HEK293 (cell line): ENCODE data around the gene INCA1.

Experiments
- CTCF ChIA-PET: fragments of 350-600 bp; formaldehyde crosslinking; extraction: SDS; loops from one replicate; lab custom pipeline; 2021; ENCODE audit warnings: antibody characterized with exemption; lab: Yijun Ruan, JAX
- POLR2A ChIA-PET: fragments of 300-600 bp; formaldehyde crosslinking; extraction: SDS; loops from one replicate; lab custom pipeline; 2020; ENCODE audit warnings: antibody characterized with exemption, inconsistent platforms; lab: Yijun Ruan, JAX
- H3K27ac ChIP-seq: fragments of 200-500 bp; sonication (Bioruptor generic); 2 replicates; pipeline ENCODE4 v1.5.1; 2014; ENCODE audit warnings: low read depth, low read length, control low read depth, inconsistent platforms; ENCODE audit errors: extremely low read depth
- H3K36me3 ChIP-seq, 2 experiments: fragments of 200-500 bp in 1 of 2; sonication (Bioruptor generic) in 1 of 2; 1 replicate in 1 of 2; 2 replicates in 1 of 2; pipeline ENCODE4 v1.5.1; 2014 to 2017; ENCODE audit warnings: inconsistent platforms in 2 of 2, low read length in 2 of 2; ENCODE audit not compliant: control insufficient read depth in 2 of 2, insufficient read depth in 1 of 2
- H3K4me1 ChIP-seq: fragments of 200-500 bp; sonication (Bioruptor generic); 2 replicates; pipeline ENCODE4 v1.5.1; 2014; ENCODE audit warnings: mild to moderate bottlenecking, low read length, inconsistent platforms; ENCODE audit not compliant: control insufficient read depth, insufficient read depth
- H3K4me3 ChIP-seq: 2 replicates; pipeline ENCODE4 v1.5.1; 2011; ENCODE audit warnings: low read depth, mild to moderate bottlenecking, control low read depth, low read length, moderate library complexity
- H3K9me3 ChIP-seq: fragments of 200-500 bp; sonication (Bioruptor generic); 2 replicates; pipeline ENCODE4 v1.5.1; 2014; ENCODE audit warnings: low read depth, low read length, inconsistent platforms; ENCODE audit not compliant: control insufficient read depth, insufficient read depth
- INSM2 ChIP-seq: fragments of 450-650 bp; formaldehyde crosslinking; IDR thresholded peaks from 2 replicates; pipeline ENCODE4 v1.5.1; 2016; ENCODE audit warnings: missing biosample characterization, missing genetic modification characterization
- SP3 ChIP-seq: fragments of 450-650 bp; formaldehyde crosslinking; IDR thresholded peaks from 2 replicates; pipeline ENCODE4 v1.5.1; 2016; ENCODE audit warnings: missing biosample characterization, missing genetic modification characterization
- ZBTB17 ChIP-seq: fragments of 450-650 bp; formaldehyde crosslinking; IDR thresholded peaks from 2 replicates; pipeline ENCODE4 v1.5.1; 2016; ENCODE audit warnings: missing biosample characterization, missing genetic modification characterization
- ZBTB48 ChIP-seq: fragments of 450-650 bp; formaldehyde crosslinking; IDR thresholded peaks from 2 replicates; pipeline ENCODE4 v1.5.1; 2016; ENCODE audit warnings: missing biosample characterization, missing genetic modification characterization
- ZBTB8A ChIP-seq: fragments of 450-650 bp; formaldehyde crosslinking; IDR thresholded peaks from 2 replicates; pipeline ENCODE4 v1.5.1; 2016; ENCODE audit warnings: missing biosample characterization, missing genetic modification characterization
- ZFP37 ChIP-seq: fragments of 450-650 bp; formaldehyde crosslinking; IDR thresholded peaks from 2 replicates; pipeline ENCODE4 v1.5.1; 2016; ENCODE audit warnings: missing biosample characterization, missing genetic modification characterization
- ZNF366 ChIP-seq: fragments of 450-650 bp; formaldehyde crosslinking; conservative IDR thresholded peaks from 2 replicates; pipeline ENCODE4 v1.5.1; 2016; ENCODE audit warnings: missing biosample characterization, missing genetic modification characterization
- ZNF391 ChIP-seq: fragments of 450-650 bp; formaldehyde crosslinking; IDR thresholded peaks from 2 replicates; pipeline ENCODE4 v1.5.1; 2016; ENCODE audit warnings: low read depth, missing biosample characterization, missing genetic modification characterization, borderline replicate concordance
- ZNF555 ChIP-seq: fragments of 450-650 bp; formaldehyde crosslinking; conservative IDR thresholded peaks from 2 replicates; pipeline ENCODE4 v1.5.1; 2017; ENCODE audit warnings: missing biosample characterization, mild to moderate bottlenecking, missing genetic modification characterization, inconsistent platforms
- ZNF629 ChIP-seq: fragments of 450-650 bp; formaldehyde crosslinking; IDR thresholded peaks from 2 replicates; pipeline ENCODE4 v1.5.1; 2017; ENCODE audit warnings: missing biosample characterization, missing genetic modification characterization
- ZNF639 ChIP-seq: fragments of 450-650 bp; formaldehyde crosslinking; IDR thresholded peaks from 2 replicates; pipeline ENCODE4 v1.5.1; 2016; ENCODE audit warnings: missing biosample characterization, missing genetic modification characterization
- ZNF76 ChIP-seq: fragments of 450-650 bp; formaldehyde crosslinking; IDR thresholded peaks from 2 replicates; pipeline ENCODE4; 2016; ENCODE audit warnings: low read depth, missing biosample characterization, missing genetic modification characterization, borderline replicate concordance
- ZNF768 ChIP-seq: fragments of 450-650 bp; formaldehyde crosslinking; IDR thresholded peaks from 2 replicates; pipeline ENCODE4 v1.5.1; 2018; ENCODE audit warnings: missing biosample characterization, mild to moderate bottlenecking, missing genetic modification characterization
- ZNF785 ChIP-seq: fragments of 450-650 bp; formaldehyde crosslinking; IDR thresholded peaks from 2 replicates; pipeline ENCODE4 v1.5.1; 2016; ENCODE audit warnings: missing biosample characterization, missing genetic modification characterization
- ZSCAN16 ChIP-seq: fragments of 450-650 bp; formaldehyde crosslinking; IDR thresholded peaks from 2 replicates; pipeline ENCODE4 v1.5.1; 2016; ENCODE audit warnings: missing biosample characterization, missing genetic modification characterization
- TF ChIP-seq, protein P1 (sequence below): fragments of 450-650 bp; IDR thresholded peaks from 2 replicates; pipeline ENCODE4 v1.5.1; 2018; ENCODE audit warnings: missing biosample characterization, missing genetic modification characterization
- TF ChIP-seq, protein P2 (sequence below): fragments of 450-650 bp; formaldehyde crosslinking; IDR thresholded peaks from 2 replicates; pipeline ENCODE4 v1.5.1; 2016; ENCODE audit warnings: missing biosample characterization, missing genetic modification characterization
- TF ChIP-seq, protein P3 (sequence below): fragments of 450-650 bp; formaldehyde crosslinking; IDR thresholded peaks from 2 replicates; pipeline ENCODE4 v1.5.1; 2016; ENCODE audit warnings: missing biosample characterization, missing genetic modification characterization

The INCA1 gene

GRCh38 chr17:4950746-4951204, 46.5 kb downstream of the INCA1 start, which contains the start of gene ENO3:
Gene ENO3 (plus strand): TSS chr17:4951119. CDS start chr17:4951830, 711 bp downstream.
- TF ChIP-seq SP3 (peak; percentile 41; the same call in 1 of the 2 replicates), ZBTB48 (tag by site-specific recombination) (peak; percentile 41; the same call in 1 of the 2 replicates), ZBTB8A (tag by site-specific recombination) (0 out of 2 replicates have a peak, but pooled peaks have one; percentile 3), ZSCAN16 (tag by site-specific recombination) (no peak), ZNF785 (tag by site-specific recombination) (no peak), ZBTB17 (peak; percentile 29; the same call in 1 of the 2 replicates), ZNF629 (tag by site-specific recombination) (no peak), ZNF366 (tag by site-specific recombination) (peak; percentile 76), ZNF768 (tag by site-specific recombination) (no peak), ZFP37 (tag by site-specific recombination) (no peak), ZNF76 (0 out of 2 replicates have a peak, but pooled peaks have one; percentile 22), ZNF639 (0 out of 2 replicates have a peak, but pooled peaks have one; percentile 3), INSM2 (tag by site-specific recombination) (no peak), ZNF391 (tag by site-specific recombination) (no peak), ZNF555 (no peak)
- TF ChIP-seq, protein P1, sequence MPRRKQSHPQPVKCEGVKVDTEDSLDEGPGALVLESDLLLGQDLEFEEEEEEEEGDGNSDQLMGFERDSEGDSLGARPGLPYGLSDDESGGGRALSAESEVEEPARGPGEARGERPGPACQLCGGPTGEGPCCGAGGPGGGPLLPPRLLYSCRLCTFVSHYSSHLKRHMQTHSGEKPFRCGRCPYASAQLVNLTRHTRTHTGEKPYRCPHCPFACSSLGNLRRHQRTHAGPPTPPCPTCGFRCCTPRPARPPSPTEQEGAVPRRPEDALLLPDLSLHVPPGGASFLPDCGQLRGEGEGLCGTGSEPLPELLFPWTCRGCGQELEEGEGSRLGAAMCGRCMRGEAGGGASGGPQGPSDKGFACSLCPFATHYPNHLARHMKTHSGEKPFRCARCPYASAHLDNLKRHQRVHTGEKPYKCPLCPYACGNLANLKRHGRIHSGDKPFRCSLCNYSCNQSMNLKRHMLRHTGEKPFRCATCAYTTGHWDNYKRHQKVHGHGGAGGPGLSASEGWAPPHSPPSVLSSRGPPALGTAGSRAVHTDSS (tag by site-specific recombination): no peak
- TF ChIP-seq, protein P2, sequence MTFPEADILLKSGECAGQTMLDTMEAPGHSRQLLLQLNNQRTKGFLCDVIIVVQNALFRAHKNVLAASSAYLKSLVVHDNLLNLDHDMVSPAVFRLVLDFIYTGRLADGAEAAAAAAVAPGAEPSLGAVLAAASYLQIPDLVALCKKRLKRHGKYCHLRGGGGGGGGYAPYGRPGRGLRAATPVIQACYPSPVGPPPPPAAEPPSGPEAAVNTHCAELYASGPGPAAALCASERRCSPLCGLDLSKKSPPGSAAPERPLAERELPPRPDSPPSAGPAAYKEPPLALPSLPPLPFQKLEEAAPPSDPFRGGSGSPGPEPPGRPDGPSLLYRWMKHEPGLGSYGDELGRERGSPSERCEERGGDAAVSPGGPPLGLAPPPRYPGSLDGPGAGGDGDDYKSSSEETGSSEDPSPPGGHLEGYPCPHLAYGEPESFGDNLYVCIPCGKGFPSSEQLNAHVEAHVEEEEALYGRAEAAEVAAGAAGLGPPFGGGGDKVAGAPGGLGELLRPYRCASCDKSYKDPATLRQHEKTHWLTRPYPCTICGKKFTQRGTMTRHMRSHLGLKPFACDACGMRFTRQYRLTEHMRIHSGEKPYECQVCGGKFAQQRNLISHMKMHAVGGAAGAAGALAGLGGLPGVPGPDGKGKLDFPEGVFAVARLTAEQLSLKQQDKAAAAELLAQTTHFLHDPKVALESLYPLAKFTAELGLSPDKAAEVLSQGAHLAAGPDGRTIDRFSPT (tag by site-specific recombination): 0 out of 2 replicates have a peak, but pooled peaks have one; percentile 20
- TF ChIP-seq, protein P3, sequence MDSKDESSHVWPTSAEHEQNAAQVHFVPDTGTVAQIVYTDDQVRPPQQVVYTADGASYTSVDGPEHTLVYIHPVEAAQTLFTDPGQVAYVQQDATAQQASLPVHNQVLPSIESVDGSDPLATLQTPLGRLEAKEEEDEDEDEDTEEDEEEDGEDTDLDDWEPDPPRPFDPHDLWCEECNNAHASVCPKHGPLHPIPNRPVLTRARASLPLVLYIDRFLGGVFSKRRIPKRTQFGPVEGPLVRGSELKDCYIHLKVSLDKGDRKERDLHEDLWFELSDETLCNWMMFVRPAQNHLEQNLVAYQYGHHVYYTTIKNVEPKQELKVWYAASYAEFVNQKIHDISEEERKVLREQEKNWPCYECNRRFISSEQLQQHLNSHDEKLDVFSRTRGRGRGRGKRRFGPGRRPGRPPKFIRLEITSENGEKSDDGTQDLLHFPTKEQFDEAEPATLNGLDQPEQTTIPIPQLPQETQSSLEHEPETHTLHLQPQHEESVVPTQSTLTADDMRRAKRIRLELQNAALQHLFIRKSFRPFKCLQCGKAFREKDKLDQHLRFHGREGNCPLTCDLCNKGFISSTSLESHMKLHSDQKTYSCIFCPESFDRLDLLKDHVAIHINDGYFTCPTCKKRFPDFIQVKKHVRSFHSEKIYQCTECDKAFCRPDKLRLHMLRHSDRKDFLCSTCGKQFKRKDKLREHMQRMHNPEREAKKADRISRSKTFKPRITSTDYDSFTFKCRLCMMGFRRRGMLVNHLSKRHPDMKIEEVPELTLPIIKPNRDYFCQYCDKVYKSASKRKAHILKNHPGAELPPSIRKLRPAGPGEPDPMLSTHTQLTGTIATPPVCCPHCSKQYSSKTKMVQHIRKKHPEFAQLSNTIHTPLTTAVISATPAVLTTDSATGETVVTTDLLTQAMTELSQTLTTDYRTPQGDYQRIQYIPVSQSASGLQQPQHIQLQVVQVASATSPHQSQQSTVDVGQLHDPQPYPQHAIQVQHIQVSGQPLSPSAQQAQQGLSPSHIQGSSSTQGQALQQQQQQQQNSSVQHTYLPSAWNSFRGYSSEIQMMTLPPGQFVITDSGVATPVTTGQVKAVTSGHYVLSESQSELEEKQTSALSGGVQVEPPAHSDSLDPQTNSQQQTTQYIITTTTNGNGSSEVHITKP (tag by site-specific recombination): 0 out of 2 replicates have a peak, but pooled peaks have one; percentile 18
- H3K27ac ChIP-seq: peak within 1 kb of the TSS; percentile 99
- peaks cover 16% of the 10 kb centered on the region for H3K4me1 ChIP-seq
- CTCF ChIA-PET: interaction anchor here (1.1 to 1.5 kb wide), 2 partner anchors 42 to 489 kb away, joined by 3 to 4 read pairs; no protein-coding TSS in a partner anchor
- H3K4me3 ChIP-seq: peak within 1 kb of the TSS; percentile 29
- POLR2A ChIA-PET: interaction anchor here (0.9 to 17.9 kb wide), 6 partner anchors 8 to 47 kb away, joined by 3 to 358 read pairs (median 4); partner anchors contain the start of genes INCA1, KIF1C, RNF167 and SLC25A11
- H3K9me3 ChIP-seq: no peaks in the 10 kb centered on the region
- peaks cover 2 to 16% of the 10 kb centered on the region in 2 experiments; a peak in 2 of 3 replicates for H3K36me3 ChIP-seq
